ENCODE measurements around the gene RHBDF2.

RHBDF2 gene

GRCh38 chr17:76501827-76502307 is 644 bp upstream of the RHBDF2 start:
- TF ChIP-seq CTCF (IDR thresholded peaks at IDR 0.05; ENCODE audit: control insufficient read depth, extremely low read depth, insufficient read depth) = no peak
- no peak for DNase-seq (ENCODE audit: low read depth)
- peak overlapping the region; percentile 80 for H3K4me3 ChIP-seq (ENCODE audit: low read depth, low read length)

- H3K4me3 ChIP-seq (ENCODE audit: low read depth, low read length) = peak overlapping the region; percentile 80
- no peak for DNase-seq (ENCODE audit: low read depth)
- no peak for TF ChIP-seq CTCF (IDR thresholded peaks at IDR 0.05; ENCODE audit: control insufficient read depth, extremely low read depth, insufficient read depth)
Measured at GRCh38 chr17:76500747-76501017, 541 bp downstream of the RHBDF2 start.

- no peak for DNase-seq (ENCODE audit: low read depth)
- no peak for TF ChIP-seq CTCF (IDR thresholded peaks at IDR 0.05; ENCODE audit: control insufficient read depth, extremely low read depth, insufficient read depth)
- peak overlapping the region; percentile 80 for H3K4me3 ChIP-seq (ENCODE audit: low read depth, low read length)
Measured at GRCh38 chr17:76500074-76500746, 1.0 kb downstream of the RHBDF2 start.

GRCh38 chr17:76499267-76499667 is 2.0 kb downstream of the RHBDF2 start:
- no peak overlapping the region for H3K4me3 ChIP-seq (ENCODE audit: low read depth, low read length)
- TF ChIP-seq CTCF (IDR thresholded peaks at IDR 0.05; ENCODE audit: control insufficient read depth, extremely low read depth, insufficient read depth) = no peak
- DNase-seq (ENCODE audit: low read depth) = no peak

GRCh38 chr17:76498876-76499251 is 2.4 kb downstream of the RHBDF2 start:
- no peak overlapping the region for H3K4me3 ChIP-seq (ENCODE audit: low read depth, low read length)
- no peak for DNase-seq (ENCODE audit: low read depth)
- no peak for TF ChIP-seq CTCF (IDR thresholded peaks at IDR 0.05; ENCODE audit: control insufficient read depth, extremely low read depth, insufficient read depth)

GRCh38 chr17:76497979-76498875 is 3.0 kb downstream of the RHBDF2 start:
- no peak for TF ChIP-seq CTCF (IDR thresholded peaks at IDR 0.05; ENCODE audit: control insufficient read depth, extremely low read depth, insufficient read depth)
- DNase-seq (ENCODE audit: low read depth) = no peak
- no peak overlapping the region for H3K4me3 ChIP-seq (ENCODE audit: low read depth, low read length)

All from LNCaP clone FGC (cell line).